ENCODE data around the gene LHFPL3.

GRCh38 chr7:104529567-104529966 is 201.2 kb downstream of the LHFPL3 start:
- TF ChIP-seq POLR2A (IDR thresholded peaks at IDR 0.05) = no peak
- TF ChIP-seq CTCF (IDR thresholded peaks at IDR 0.05) = no peak

All from esophagus squamous epithelium (tissue), 4 donors.